ENCODE data around the gene SIK2.

GRCh38 chr11:111620518-111620917, 18.3 kb downstream of the SIK2 start:
- TF ChIP-seq, protein P1, sequence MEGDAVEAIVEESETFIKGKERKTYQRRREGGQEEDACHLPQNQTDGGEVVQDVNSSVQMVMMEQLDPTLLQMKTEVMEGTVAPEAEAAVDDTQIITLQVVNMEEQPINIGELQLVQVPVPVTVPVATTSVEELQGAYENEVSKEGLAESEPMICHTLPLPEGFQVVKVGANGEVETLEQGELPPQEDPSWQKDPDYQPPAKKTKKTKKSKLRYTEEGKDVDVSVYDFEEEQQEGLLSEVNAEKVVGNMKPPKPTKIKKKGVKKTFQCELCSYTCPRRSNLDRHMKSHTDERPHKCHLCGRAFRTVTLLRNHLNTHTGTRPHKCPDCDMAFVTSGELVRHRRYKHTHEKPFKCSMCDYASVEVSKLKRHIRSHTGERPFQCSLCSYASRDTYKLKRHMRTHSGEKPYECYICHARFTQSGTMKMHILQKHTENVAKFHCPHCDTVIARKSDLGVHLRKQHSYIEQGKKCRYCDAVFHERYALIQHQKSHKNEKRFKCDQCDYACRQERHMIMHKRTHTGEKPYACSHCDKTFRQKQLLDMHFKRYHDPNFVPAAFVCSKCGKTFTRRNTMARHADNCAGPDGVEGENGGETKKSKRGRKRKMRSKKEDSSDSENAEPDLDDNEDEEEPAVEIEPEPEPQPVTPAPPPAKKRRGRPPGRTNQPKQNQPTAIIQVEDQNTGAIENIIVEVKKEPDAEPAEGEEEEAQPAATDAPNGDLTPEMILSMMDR (IDR thresholded peaks at IDR 0.05; ENCODE audit: borderline replicate concordance, extremely low read depth, low read length, poor library complexity, severe bottlenecking): no peak
- no peak for TF ChIP-seq EZH2 (IDR thresholded peaks at IDR 0.05; ENCODE audit: borderline replicate concordance, low read depth, low read length, severe bottlenecking)

All from DND-41 (cell line).